Nucleus accumbens (tissue), 56 donors: ENCODE data around the gene LRRFIP1.
A peak's percentile ranks its signal among the peaks of the same experiment; 100 is the strongest.
"Not testable (repeated sequence)": the region's sequence is repeated elsewhere in the genome, so short reads cannot be mapped to it uniquely, and the experiment has no call there.

Experiments used
- DNase-seq, 56 donors: peaks; one replicate each; lab custom pipeline; 2025; lab: John Stamatoyannopoulos, UW

The LRRFIP1 gene

GRCh38 chr2:237653776-237654558 is 26.6 kb downstream of the LRRFIP1 start:
- no peak for DNase-seq

DNA sequence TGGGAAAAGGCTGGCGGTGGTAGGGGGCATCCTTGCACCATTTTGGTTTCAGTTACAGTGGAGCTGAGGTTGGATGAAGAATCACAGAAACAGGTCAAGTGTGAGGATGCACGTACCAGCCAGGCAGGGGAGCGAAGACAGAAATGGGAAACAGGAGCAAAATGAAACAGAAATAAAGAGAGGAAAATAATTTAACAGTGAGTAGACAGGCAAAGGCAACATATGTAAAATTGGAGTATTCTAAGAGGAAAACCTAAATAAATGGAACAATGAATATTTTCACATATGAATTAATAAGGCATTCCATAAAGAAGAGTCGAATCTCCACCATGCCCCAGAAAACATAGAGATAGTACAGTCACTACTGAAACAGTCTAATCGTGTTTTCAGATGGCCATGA is 29.7 kb downstream of the LRRFIP1 start:
- no peak for DNase-seq

GRCh38 chr2:237660381-237660900 is 33.1 kb downstream of the LRRFIP1 start:
- no peak for DNase-seq

GRCh38 chr2:237661270-237661669 is 33.9 kb downstream of the LRRFIP1 start:
- DNase-seq: no peak

GRCh38 chr2:237661799-237662328 is 34.5 kb downstream of the LRRFIP1 start:
- no peak for DNase-seq

DNA sequence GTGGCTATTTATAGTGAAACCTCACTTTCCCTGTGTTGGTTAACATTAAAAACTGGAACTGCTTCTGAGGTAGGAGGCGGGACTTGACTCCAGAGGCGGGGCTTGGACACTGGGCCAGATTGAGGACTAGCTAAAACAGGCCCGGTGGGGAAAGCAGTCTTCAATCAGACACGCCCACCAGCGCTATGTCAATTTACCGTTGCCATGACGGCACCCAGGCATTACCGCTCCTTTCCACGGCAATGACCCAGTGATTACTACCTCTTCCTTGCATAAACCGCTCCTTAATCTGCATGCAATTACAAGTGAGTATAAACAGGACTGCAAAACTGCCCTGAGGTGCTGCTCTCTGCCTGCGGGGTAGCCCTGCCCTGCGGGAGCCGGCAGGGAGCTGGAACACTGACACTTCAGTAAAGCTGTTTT is 35.3 kb downstream of the LRRFIP1 start:
- peak in 18 of 56 donors; percentile 8 to 65 (median 30) for DNase-seq

- DNase-seq: no peak
Observed at GRCh38 chr2:237663517-237664110, 36.2 kb downstream of the LRRFIP1 start.

- no peak for DNase-seq
Observed at GRCh38 chr2:237664151-237664550, 36.8 kb downstream of the LRRFIP1 start.

DNA sequence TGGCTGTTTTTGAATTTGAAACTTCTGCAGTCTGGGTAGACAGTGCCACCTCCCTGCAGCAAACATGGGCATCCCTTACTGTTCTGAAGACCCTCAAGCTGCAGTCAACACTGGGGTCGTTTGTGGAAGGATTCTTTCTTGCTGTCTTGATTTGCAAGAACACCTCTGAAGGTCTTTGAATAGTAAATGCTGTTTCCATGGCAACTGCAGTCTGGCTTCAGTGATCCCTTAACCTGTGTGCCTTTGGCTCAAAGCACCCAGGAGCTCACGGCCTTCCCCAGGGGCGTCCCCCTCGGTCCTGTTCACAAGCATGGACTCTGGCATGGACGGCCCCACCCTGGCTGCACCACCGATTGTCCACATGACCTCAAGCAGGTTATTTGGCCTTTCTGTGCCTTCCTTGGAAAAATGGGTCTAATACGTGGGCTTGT is 38.3 kb downstream of the LRRFIP1 start:
- peak in 1 of 56 donors; percentile 16 for DNase-seq

DNA sequence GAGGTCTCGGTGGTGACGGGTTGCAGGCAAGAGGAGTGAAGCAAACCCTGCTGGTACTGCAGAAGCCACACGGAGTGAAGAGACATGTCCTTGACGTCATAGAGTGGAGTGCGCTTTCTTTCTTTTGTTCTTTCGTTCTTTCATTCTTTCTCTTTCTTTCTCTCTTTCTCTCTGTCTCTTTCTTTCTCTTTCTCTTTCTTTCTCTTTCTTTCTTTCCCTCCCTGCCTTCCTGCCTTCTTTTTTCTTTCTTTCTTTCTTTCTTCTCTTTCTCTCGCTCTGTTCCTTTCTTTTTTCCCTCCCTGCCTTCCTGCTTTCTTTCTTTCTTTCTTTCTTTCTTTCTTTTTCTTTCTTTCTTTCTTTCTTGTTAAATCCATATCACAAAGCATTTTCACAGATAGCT is 39.2 kb downstream of the LRRFIP1 start:
- DNase-seq: no peak

DNA sequence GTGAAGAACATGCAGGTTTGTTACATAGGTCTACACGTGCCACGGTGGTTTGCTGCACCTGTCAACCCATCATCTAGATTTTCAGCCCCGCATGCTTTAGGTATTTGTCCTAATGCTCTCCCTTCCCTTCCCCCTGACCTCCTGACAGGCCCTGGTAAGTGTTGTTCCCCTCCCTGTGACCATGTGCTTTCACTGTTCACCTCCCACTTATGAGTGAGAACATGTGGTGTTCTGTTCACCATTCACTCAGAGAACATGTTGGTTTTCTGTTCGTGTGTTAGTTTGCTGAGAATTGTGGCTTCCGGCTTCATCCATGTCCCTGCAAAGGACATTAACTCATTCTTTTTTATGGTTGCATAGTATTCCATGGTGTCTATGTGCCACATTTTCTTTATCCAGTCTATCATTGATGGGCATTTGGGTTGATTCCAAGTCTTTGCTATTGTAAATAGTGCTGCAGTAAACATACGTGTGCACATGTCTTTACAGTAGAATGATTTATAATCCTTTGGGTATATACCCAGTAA is 39.7 kb downstream of the LRRFIP1 start:
- DNase-seq: not testable (repeated sequence)

- no peak for DNase-seq
Observed at GRCh38 chr2:237667893-237668292, 40.5 kb downstream of the LRRFIP1 start.

- no peak for DNase-seq
Observed at GRCh38 chr2:237668440-237668839, 41.1 kb downstream of the LRRFIP1 start.

DNA sequence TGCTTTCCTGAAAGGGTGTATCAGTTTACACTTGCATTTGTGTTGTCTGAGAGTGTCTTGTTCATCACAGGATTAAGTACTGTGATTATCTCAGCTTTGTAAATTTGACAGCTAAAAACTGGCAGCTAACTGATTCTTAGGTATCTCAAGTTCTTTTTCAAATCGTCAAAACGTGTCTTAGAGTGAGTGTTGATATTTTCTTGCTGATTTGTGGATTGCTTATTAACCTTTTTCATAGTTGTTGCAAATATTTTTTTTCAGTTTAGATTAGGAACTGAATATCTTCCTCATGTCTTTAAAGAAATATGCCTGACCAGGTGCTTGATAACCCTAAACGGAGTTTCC is 41.9 kb downstream of the LRRFIP1 start:
- DNase-seq: no peak

GRCh38 chr2:237669628-237670392 is 42.4 kb downstream of the LRRFIP1 start:
- no peak for DNase-seq

DNA sequence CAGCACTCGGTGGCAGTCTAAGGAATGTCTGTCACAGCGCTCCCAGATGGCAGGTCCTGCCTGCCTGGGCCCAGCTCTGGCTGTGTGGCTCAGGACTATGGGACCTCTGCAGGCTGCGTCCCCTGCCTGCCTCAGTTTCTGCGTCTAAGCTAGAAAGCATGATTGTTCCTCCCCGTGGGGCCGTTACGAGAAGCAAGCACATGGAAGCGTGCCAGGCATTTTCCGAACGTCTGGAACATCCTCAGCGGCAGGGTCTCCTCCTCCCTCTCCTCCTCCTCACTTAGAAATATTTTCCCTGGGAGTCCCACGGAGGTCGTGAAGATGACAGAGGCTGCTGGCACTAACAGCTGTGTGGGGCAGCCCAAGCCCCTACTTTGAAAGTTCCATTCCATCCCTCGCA is 43.3 kb downstream of the LRRFIP1 start:
- no peak for DNase-seq

DNA sequence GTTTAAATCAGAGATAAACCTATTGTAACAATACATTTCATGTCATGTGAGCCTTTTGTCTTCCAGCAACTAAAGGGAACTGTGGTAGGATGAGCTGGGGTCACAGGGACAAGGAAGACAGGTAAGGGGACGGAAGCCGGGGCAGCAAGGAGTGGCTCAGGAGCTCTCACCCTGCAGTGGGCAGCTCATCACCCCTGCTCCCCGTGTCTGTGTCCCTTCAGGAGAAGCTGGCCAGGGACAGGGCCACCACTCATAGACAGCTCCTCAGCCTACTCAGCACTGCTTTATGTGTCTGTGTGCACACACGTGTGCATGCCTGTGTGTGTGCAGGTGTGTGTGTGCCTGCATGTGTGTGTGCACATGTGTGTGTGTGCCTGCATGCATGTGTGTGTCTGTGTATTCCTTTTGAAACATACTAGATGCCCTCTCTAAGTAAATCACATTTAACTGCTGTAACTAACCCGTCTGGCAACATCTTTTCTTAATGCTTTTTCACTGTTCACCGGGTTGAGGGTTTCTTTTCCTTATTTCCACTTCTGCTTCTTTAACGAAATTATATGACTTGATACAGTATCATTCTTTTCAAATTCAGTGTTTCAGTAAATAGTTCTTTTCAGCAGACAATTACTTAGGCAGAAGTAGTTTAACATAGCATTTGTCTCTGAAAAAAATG is 44.2 kb downstream of the LRRFIP1 start:
- DNase-seq: no peak

DNA sequence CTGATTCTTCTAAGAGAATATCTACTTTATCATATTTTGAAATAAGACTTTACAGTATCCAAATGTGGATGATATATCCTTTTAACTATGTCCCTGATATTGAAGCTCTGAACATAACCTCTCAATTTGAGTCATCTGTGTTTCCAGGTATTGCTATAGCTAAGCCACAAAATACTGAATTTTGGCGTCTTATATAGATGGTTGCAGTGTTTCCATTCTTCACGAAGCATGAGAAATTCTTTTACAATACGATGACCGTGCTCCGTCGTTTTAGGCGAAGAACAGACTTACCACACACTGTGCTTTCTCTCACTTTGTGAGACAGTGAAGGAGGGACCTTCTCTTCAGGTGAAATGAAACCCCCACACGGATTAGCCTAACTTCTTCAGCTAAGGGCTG is 45.3 kb downstream of the LRRFIP1 start:
- no peak for DNase-seq

DNA sequence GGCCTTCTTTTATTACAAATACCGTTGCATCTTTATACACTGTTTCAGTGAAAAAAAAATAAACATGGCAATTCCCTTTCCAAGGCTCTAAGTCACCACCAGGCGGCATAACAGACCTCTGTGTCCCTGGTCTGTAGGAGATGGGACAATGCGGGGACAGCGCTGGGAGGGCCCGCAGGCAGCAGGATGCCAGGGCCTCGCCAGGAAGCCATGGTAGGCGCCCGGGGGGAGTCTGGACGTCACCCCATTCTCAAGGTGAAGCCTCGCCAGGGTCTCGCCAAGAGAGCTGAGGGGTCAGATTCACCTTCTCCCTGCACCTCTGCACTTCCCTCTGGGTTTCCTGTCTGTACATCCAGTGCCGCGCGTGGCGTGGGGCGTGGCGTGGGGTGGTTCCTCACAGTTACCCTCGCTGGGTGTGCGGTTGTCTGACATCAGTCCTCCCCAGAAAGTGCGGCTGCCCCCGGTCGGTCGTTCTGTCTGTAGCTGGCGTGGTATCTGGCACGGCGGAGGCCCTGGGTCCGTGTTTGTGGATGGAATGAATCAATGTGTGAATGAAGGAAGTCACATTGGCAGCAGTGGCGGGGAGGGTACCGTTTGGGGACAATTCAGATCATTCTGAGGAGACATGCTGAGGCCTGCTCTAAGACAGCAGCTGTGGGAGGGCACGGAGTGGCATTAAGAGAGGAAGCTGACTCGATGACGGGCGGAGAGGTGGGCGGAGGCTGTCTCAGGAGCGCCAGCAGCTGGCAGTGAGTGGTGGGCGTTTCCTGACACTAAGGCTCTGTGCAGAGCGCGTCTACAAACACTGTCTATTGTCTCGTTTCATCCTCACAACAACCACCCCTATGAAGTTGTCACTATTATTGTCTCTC is 46.0 kb downstream of the LRRFIP1 start:
- DNase-seq: peak in 46 of 56 donors; percentile 27 to 85 (median 55)
